A673 (cell line): Measurements from ENCODE around the gene FNDC10.

ENCODE experiments used
- EZH2 ChIP-seq: fragments of 200-600 bp; sonication (generic); IDR thresholded peaks from 2 replicates; pipeline ENCODE4 v1.6.1; 2017; ENCODE audit warnings: borderline replicate concordance, low read depth, mild to moderate bottlenecking, mixed read lengths, antibody characterized with exemption, low read length; ENCODE audit not compliant: poor library complexity, severe bottlenecking
- TF ChIP-seq, protein P1 (sequence below): fragments of 300-800, 200-600 bp; sonication (generic); conservative IDR thresholded peaks from 2 replicates; pipeline ENCODE4 v1.5.1; 2017; ENCODE audit warnings: low read depth, mild to moderate bottlenecking, antibody characterized with exemption, low read length, moderate library complexity, mixed read lengths

DNA sequence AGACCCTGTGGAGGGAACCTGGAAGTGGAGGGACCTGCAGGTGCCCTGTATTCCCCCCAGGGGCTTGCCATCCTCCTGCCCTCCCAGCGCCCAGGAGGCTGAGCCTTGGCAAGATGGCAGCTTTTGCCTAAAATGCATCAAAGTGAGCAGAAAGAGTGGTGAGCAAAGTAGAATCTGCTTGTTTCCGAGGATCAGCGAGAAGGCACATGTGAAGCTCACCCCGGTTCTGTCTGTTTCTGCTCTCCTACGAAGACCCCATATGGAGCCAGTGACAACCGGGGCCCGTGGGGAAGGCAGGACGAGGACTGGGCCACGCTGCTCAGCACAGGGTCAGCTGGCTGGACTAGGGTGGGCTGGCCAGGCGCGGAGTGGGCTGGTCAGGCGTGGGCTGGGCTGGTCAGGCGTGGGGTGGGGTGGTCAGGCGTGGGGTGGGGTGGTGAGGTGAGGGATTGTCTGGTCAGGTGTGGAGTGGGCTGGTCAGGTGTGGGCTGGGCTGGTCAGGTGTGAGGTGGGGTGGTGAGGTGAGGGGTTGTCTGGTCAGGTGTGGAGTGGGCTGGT, 5.2 kb upstream of the FNDC10 start:
- TF ChIP-seq, protein P1, sequence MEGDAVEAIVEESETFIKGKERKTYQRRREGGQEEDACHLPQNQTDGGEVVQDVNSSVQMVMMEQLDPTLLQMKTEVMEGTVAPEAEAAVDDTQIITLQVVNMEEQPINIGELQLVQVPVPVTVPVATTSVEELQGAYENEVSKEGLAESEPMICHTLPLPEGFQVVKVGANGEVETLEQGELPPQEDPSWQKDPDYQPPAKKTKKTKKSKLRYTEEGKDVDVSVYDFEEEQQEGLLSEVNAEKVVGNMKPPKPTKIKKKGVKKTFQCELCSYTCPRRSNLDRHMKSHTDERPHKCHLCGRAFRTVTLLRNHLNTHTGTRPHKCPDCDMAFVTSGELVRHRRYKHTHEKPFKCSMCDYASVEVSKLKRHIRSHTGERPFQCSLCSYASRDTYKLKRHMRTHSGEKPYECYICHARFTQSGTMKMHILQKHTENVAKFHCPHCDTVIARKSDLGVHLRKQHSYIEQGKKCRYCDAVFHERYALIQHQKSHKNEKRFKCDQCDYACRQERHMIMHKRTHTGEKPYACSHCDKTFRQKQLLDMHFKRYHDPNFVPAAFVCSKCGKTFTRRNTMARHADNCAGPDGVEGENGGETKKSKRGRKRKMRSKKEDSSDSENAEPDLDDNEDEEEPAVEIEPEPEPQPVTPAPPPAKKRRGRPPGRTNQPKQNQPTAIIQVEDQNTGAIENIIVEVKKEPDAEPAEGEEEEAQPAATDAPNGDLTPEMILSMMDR, result no peak
- TF ChIP-seq EZH2, result no peak
